ENCODE measurements around the gene HOXB1.

The HOXB1 gene

DNA sequence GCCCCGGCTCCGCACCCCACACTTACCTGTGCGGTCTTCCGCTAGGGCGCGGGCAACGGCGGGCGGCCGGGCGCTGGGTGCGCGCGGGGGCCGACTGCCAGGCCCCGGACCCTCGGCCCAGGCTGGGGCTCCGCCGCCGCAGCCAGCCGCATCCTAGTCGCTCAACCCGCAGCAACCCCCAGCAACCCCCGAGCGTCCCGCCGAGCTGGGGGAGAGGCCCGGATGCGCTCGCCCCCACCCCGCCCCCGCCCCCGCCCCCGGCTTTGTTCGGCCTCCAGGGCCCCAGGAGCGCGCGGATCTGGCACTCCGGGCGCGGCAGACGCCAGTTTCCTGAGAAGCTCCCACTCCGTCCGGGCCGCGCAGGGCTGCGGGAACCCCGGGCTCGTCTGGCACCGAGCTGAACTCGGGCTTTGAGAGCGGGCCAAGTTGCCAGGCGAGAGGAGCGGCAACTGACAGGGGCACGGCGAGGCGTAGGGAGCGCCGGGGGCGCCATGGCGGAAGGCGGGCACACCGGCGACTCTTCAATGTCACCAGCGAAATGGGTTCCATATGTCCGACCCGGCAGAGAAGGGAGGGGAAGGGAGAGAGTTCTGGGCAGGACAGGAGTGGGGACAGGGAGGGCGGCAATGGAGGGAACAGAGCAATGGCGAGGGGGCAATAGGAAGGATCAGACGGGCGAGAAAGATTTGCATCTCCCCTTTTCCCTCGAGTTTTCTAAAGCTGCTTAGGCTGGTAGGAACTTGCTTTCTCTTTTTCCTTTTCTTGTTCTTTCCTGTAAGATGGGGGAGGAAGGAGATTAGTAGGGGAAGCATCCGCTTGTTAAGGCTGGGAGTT lies 33.6 kb upstream of the HOXB1 start:
- H3K4me1 ChIP-seq (ENCODE audit: insufficient read depth, low read length) = no peaks in the 10 kb centered on the region
- H3K4me2 ChIP-seq (ENCODE audit: insufficient read depth, low read length) = no peak overlapping the region
- no peaks in the 10 kb centered on the region for H3K9me3 ChIP-seq (ENCODE audit: insufficient read depth, low read length, severe bottlenecking)
- H3K4me3 ChIP-seq (ENCODE audit: low read depth in 1 of 2, low read length in 2 of 2) = no peak overlapping the region
- H3K79me2 ChIP-seq (ENCODE audit: insufficient read depth, low read length) = no peaks in the 10 kb centered on the region
- H3K27me3 ChIP-seq (ENCODE audit: insufficient read depth, low read length, poor library complexity) = peaks cover 38% of the 10 kb centered on the region
- no peak overlapping the region for H3K27ac ChIP-seq (ENCODE audit: low read length)
- H3K9ac ChIP-seq (ENCODE audit: low read depth, low read length) = no peak overlapping the region
- ATAC-seq (ENCODE audit: insufficient read depth, low read depth) (no peak), DNase-seq (no peak)
- TF ChIP-seq, protein P1, sequence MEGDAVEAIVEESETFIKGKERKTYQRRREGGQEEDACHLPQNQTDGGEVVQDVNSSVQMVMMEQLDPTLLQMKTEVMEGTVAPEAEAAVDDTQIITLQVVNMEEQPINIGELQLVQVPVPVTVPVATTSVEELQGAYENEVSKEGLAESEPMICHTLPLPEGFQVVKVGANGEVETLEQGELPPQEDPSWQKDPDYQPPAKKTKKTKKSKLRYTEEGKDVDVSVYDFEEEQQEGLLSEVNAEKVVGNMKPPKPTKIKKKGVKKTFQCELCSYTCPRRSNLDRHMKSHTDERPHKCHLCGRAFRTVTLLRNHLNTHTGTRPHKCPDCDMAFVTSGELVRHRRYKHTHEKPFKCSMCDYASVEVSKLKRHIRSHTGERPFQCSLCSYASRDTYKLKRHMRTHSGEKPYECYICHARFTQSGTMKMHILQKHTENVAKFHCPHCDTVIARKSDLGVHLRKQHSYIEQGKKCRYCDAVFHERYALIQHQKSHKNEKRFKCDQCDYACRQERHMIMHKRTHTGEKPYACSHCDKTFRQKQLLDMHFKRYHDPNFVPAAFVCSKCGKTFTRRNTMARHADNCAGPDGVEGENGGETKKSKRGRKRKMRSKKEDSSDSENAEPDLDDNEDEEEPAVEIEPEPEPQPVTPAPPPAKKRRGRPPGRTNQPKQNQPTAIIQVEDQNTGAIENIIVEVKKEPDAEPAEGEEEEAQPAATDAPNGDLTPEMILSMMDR (IDR thresholded peaks at IDR 0.05; ENCODE audit: borderline replicate concordance, extremely low read depth, low read length, poor library complexity, severe bottlenecking) = no peak
- H3K36me3 ChIP-seq (ENCODE audit: insufficient read depth, low read length) = no peaks in the 10 kb centered on the region
- H4K20me1 ChIP-seq (ENCODE audit: insufficient read depth, low read length) = peaks cover 8% of the 10 kb centered on the region; the same call in 1 of the 2 replicates
- H2AFZ ChIP-seq (ENCODE audit: low read depth, low read length) = no peak overlapping the region

DNA sequence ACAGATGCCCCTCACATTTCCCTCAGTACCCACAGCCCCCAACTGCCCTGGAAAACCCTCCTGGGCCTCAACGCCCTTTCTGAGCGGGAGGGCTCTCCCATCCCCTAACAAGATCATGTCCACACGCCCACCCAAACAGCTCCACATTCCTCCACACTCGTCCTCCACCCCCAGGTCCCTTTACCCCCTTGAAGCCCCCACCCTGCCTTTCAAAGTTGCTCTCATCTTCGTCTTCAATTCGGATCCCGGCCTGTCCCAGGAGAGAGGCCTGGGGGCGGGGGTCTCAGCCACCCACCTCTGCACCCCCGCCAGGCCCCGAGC lies 33.0 kb upstream of the HOXB1 start:
- Histone ChIP-seq H3K9ac (ENCODE audit: low read depth, low read length) (no peak overlapping the region), H3K36me3 (ENCODE audit: insufficient read depth, low read length) (no peaks in the 10 kb centered on the region), H4K20me1 (ENCODE audit: insufficient read depth, low read length) (peaks cover 8% of the 10 kb centered on the region; the same call in 1 of the 2 replicates), H3K79me2 (ENCODE audit: insufficient read depth, low read length) (no peaks in the 10 kb centered on the region), H3K4me1 (ENCODE audit: insufficient read depth, low read length) (no peaks in the 10 kb centered on the region), H3K27ac (ENCODE audit: low read length) (no peak overlapping the region), H2AFZ (ENCODE audit: low read depth, low read length) (no peak overlapping the region), H3K4me2 (ENCODE audit: insufficient read depth, low read length) (no peak overlapping the region), H3K9me3 (ENCODE audit: insufficient read depth, low read length, severe bottlenecking) (no peaks in the 10 kb centered on the region), H3K4me3 (ENCODE audit: low read depth in 1 of 2, low read length in 2 of 2) (no peak overlapping the region), H3K27me3 (ENCODE audit: insufficient read depth, low read length, poor library complexity) (peaks cover 44% of the 10 kb centered on the region)
- DNase-seq (no peak), ATAC-seq (ENCODE audit: insufficient read depth, low read depth) (no peak)
- TF ChIP-seq, protein P1 (IDR thresholded peaks at IDR 0.05; ENCODE audit: borderline replicate concordance, extremely low read depth, low read length, poor library complexity, severe bottlenecking) = no peak
- TF ChIP-seq EZH2 (IDR thresholded peaks at IDR 0.05; ENCODE audit: borderline replicate concordance, low read depth, low read length, severe bottlenecking) = no peak

DNA sequence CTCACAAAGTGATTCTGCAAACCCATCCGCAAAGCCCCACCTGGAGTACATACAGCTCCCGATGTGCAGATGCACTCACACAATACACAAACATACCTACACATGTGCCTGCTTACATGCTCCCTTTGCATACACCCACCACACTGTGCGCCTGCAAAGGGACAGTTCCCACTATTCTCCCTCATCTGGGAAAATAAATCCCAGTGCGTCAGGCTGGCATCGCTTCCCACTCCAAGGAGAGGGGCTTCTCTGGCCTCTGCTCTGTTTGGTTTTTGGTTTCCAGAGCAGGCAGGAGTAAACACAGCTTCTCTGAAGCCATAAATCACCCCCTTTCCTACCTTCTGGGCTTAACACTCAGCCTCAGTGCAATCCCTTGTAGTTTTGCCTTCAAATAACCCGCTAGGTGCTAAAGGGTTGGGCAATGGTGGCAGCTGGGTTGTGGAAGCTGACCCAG lies 32.6 kb upstream of the HOXB1 start:
- ATAC-seq (ENCODE audit: insufficient read depth, low read depth) (no peak), DNase-seq (no peak)
- TF ChIP-seq EZH2 (IDR thresholded peaks at IDR 0.05; ENCODE audit: borderline replicate concordance, low read depth, low read length, severe bottlenecking) = no peak
- TF ChIP-seq, protein P1 (IDR thresholded peaks at IDR 0.05; ENCODE audit: borderline replicate concordance, extremely low read depth, low read length, poor library complexity, severe bottlenecking) = no peak
- no peaks in the 10 kb centered on the region for H3K4me1 ChIP-seq (ENCODE audit: insufficient read depth, low read length)
- no peak overlapping the region for H3K4me2 ChIP-seq (ENCODE audit: insufficient read depth, low read length)
- H3K36me3 ChIP-seq (ENCODE audit: insufficient read depth, low read length) = no peaks in the 10 kb centered on the region
- H3K9me3 ChIP-seq (ENCODE audit: insufficient read depth, low read length, severe bottlenecking) = no peaks in the 10 kb centered on the region
- H4K20me1 ChIP-seq (ENCODE audit: insufficient read depth, low read length) = peaks cover 8% of the 10 kb centered on the region; the same call in 1 of the 2 replicates
- no peak overlapping the region for H3K9ac ChIP-seq (ENCODE audit: low read depth, low read length)
- H3K27ac ChIP-seq (ENCODE audit: low read length) = no peak overlapping the region
- no peaks in the 10 kb centered on the region for H3K79me2 ChIP-seq (ENCODE audit: insufficient read depth, low read length)
- peaks cover 48% of the 10 kb centered on the region for H3K27me3 ChIP-seq (ENCODE audit: insufficient read depth, low read length, poor library complexity)
- H2AFZ ChIP-seq (ENCODE audit: low read depth, low read length) = no peak overlapping the region
- no peak overlapping the region for H3K4me3 ChIP-seq (ENCODE audit: low read depth in 1 of 2, low read length in 2 of 2)

All from DND-41 (cell line).